Left ventricle myocardium inferior (tissue), 1 donor: ENCODE data around the gene ATPAF1. TPM values are rescaled to one million over a fixed set of nuclear protein-coding genes. Genes with fewer than 3 reads are reported as not detected.
A peak's percentile ranks its signal among the peaks of the same experiment; 100 is the strongest.
"Not testable (repeated sequence)": the region's sequence is repeated elsewhere in the genome, so short reads cannot be mapped to it uniquely, and the experiment has no call there.

Source experiments
- DNase-seq: peaks from one replicate; pipeline ENCODE4 v3.0.0-alpha.2; 2020
- H3K27ac ChIP-seq: fragments of 200-600 bp; replicated peaks from 2 replicates; pipeline ENCODE4 v1.8.0; 2021
- H3K27me3 ChIP-seq: fragments of 200-600 bp; 2 replicates; pipeline ENCODE4 v1.8.0; 2021; ENCODE audit warnings: low read depth
- H3K36me3 ChIP-seq: fragments of 200-600 bp; 2 replicates; pipeline ENCODE4 v1.8.0; 2021
- H3K4me1 ChIP-seq: fragments of 200-600 bp; 2 replicates; pipeline ENCODE4 v1.8.0; 2021
- H3K4me3 ChIP-seq: fragments of 200-600 bp; 2 replicates; pipeline ENCODE4 v1.8.0; 2021; ENCODE audit warnings: mild to moderate bottlenecking, moderate library complexity
- H3K9me3 ChIP-seq: fragments of 200-600 bp; replicated peaks from 2 replicates; pipeline ENCODE4 v1.8.0; 2021
- CTCF ChIP-seq: fragments of 200-600 bp; IDR thresholded peaks from 2 replicates; pipeline ENCODE4 v1.8.0; 2021; ENCODE audit warnings: antibody characterized with exemption, mild to moderate bottlenecking, borderline replicate concordance
- intact Hi-C: fragments of 100-400 bp; cut with micrococcal nuclease; formaldehyde crosslinking; loops from one replicate; pipeline ENCODE4 v1.11.0; 2022
- total RNA-seq: library from RNA; stranded (reverse); fragmentation: NEBNext Ultra II Directional; extraction: Animal tissue kit (Norgen Biotek cat#: 25700); gene quantifications from one replicate; pipeline ENCODE4 v1.2.1, GENCODE V29; 2021
- donor health status: DM: no; HTN: yes; CAD: no; lungs with severe emphysema.

Gene ATPAF1
- total RNA-seq, 1 donor from 2014 or later = 235 TPM

GRCh38 chr1:46653405-46653958 lies 14.7 kb downstream of the ATPAF1 start:
- H3K4me1 ChIP-seq = peaks cover 35% of the 10 kb centered on the region
- intact Hi-C loops = no loop called here
- no peak overlapping the region for H3K4me3 ChIP-seq
- DNase-seq = no peak
- H3K27me3 ChIP-seq = no peaks in the 10 kb centered on the region
- no peak for TF ChIP-seq CTCF
- peaks cover 90% of the 10 kb centered on the region for H3K36me3 ChIP-seq
- peak overlapping the region; percentile 31 for H3K27ac ChIP-seq
- peaks cover 14% of the 10 kb centered on the region for H3K9me3 ChIP-seq

GRCh38 chr1:46652321-46653100 lies 15.7 kb downstream of the ATPAF1 start:
- no peak overlapping the region for H3K27ac ChIP-seq
- no peak for DNase-seq
- intact Hi-C loops = no loop called here

GRCh38 chr1:46651152-46651551 lies 17.0 kb downstream of the ATPAF1 start:
- H3K9me3 ChIP-seq = peaks cover 18% of the 10 kb centered on the region
- peaks cover 14% of the 10 kb centered on the region for H3K4me1 ChIP-seq
- H3K4me3 ChIP-seq, intact Hi-C loops, H3K27me3 ChIP-seq, H3K27ac ChIP-seq, DNase-seq: not testable (repeated sequence)
- peaks cover 87% of the 10 kb centered on the region for H3K36me3 ChIP-seq

More at GRCh38 chr1:46652321-46653100, 15.7 kb downstream of the ATPAF1 start:
- no peaks in the 10 kb centered on the region for H3K27me3 ChIP-seq
- H3K4me3 ChIP-seq = no peak overlapping the region
- no peak for TF ChIP-seq CTCF
- H3K9me3 ChIP-seq = peaks cover 18% of the 10 kb centered on the region
- H3K36me3 ChIP-seq = peaks cover 90% of the 10 kb centered on the region
- H3K4me1 ChIP-seq = peaks cover 27% of the 10 kb centered on the region

- Histone ChIP-seq H3K27ac (no peak overlapping the region), H3K4me3 (no peak overlapping the region), H3K4me1 (peaks cover 9% of the 10 kb centered on the region), H3K9me3 (peaks cover 18% of the 10 kb centered on the region), H3K36me3 (peaks cover 81% of the 10 kb centered on the region), H3K27me3 (no peaks in the 10 kb centered on the region)
- intact Hi-C loops = no loop called here
- no peak for DNase-seq
- TF ChIP-seq CTCF = no peak
These were observed 17.7 kb downstream of the ATPAF1 start for GRCh38 chr1:46650491-46650890.

- Histone ChIP-seq H3K27ac (no peak overlapping the region), H3K36me3 (peaks cover 74% of the 10 kb centered on the region), H3K27me3 (no peaks in the 10 kb centered on the region), H3K4me1 (peaks cover 9% of the 10 kb centered on the region), H3K4me3 (no peak overlapping the region), H3K9me3 (peaks cover 18% of the 10 kb centered on the region)
- DNase-seq = no peak
- TF ChIP-seq CTCF = no peak
- intact Hi-C loops = no loop called here
These were observed 18.4 kb downstream of the ATPAF1 start for GRCh38 chr1:46649764-46650163.

GRCh38 chr1:46647611-46648010 lies 20.6 kb downstream of the ATPAF1 start:
- TF ChIP-seq CTCF = no peak
- Histone ChIP-seq H3K27ac (no peak overlapping the region), H3K27me3 (no peaks in the 10 kb centered on the region), H3K4me3 (no peak overlapping the region), H3K36me3 (peaks cover 54% of the 10 kb centered on the region), H3K4me1 (peaks cover 12% of the 10 kb centered on the region), H3K9me3 (peaks cover 18% of the 10 kb centered on the region)
- no peak for DNase-seq
- intact Hi-C loops = no loop called here
